Ovary (tissue), 3 donors: ENCODE data around the gene PPM1A.

Experiments
- CTCF ChIP-seq, 3 donors: fragments of 450-650 bp in 2 of 3; fragments of 200-600 bp in 1 of 3; IDR thresholded peaks; one replicate each; pipeline versions ENCODE4 v1.5.1 to v1.8.0; 2016 to 2022; ENCODE audit warnings: antibody characterized with exemption in 3 of 3, mild to moderate bottlenecking in 1 of 3
- EP300 ChIP-seq: sonication (generic); formaldehyde crosslinking; IDR thresholded peaks from one replicate; pipeline ENCODE4 v1.6.1; 2017; ENCODE audit warnings: antibody characterized with exemption
- POLR2A ChIP-seq: fragments of 450-650 bp; IDR thresholded peaks from one replicate; pipeline ENCODE4 v1.6.1; 2017; ENCODE audit warnings: antibody characterized with exemption, mild to moderate bottlenecking, moderate library complexity
- donor health status: DM: no; HTN: no; CAD: no.

GRCh38 chr14:60329274-60329673, 80.3 kb downstream of the PPM1A start:
- TF ChIP-seq EP300: no peak
- no peak for TF ChIP-seq POLR2A
- no peak for TF ChIP-seq CTCF (IDR thresholded peaks at IDR 0.05)
